Activated CD8-positive, alpha-beta memory T cell treated with anti-CD3 and anti-CD28 coated beads, Interleukin-2, amount 50 U/mL, for 48 hours (primary cell): Measurements from ENCODE around the gene NEK4.
"Not testable (repeated sequence)": the region's sequence is repeated elsewhere in the genome, so short reads cannot be mapped to it uniquely, and the experiment has no call there.

ENCODE experiments used
- DNase-seq: peaks from one replicate; pipeline ENCODE4 v3.0.0-alpha.2; 2020

Gene NEK4

GRCh38 chr3:52777959-52778805, 7.4 kb upstream of the NEK4 start:
- peak; percentile 48 for DNase-seq

DNA sequence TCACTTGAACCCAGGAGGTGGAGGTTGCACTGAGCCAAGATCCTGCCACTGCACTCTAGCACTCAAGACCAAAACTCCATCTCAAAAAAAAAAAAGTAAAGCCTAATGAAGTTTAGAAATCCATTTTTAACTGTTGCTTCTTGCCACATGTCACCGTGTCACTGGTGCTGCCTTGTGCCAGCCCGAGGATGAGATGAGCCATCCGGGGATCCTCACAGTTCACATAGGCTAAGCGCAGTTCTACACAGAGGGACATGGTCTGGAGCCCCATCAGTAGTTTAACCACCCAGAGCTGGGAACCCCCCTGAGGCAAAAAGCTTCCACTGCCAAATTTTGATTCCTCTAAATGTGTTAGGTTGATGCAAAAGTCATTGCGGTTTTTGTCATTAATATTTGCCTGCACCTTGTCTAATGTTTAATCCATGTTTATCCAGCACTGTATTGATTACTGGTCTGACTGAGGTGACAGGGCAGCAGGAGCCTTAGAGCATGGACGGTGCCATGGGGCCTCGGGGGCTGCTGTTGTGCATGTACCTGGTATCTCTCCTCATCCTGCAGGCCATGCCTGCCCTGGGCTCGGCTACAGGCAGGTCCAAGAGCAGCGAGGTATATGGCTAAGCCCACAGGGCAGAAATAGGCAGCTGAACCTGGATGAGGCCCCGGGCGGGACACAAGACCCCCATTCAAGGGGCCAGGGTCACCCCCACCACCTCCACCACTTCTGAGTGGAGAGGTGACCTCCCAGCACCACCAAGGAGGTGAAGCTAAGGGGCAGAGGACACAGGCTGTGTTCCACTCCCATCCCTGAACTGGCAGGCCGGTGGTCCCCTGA, 6.6 kb upstream of the NEK4 start, which contains the start of gene ITIH1:
Gene ITIH1, plus strand, starts transcription at position 473 of the 832 bp plus-strand sequence. Its CDS starts 17 bp downstream, at position 490.
- DNase-seq = peak; percentile 36

- not testable (repeated sequence) for DNase-seq
Observed at GRCh38 chr3:52776486-52776885, 5.7 kb upstream of the NEK4 start.

- peak; percentile 46 for DNase-seq
Observed at GRCh38 chr3:52775877-52776276, 5.1 kb upstream of the NEK4 start.

- peak; percentile 44 for DNase-seq
Observed at GRCh38 chr3:52774901-52775864, 4.4 kb upstream of the NEK4 start.

- no peak for DNase-seq
Observed at GRCh38 chr3:52774066-52774713, 3.5 kb upstream of the NEK4 start.

GRCh38 chr3:52773361-52774065, 2.8 kb upstream of the NEK4 start:
- no peak for DNase-seq

- no peak for DNase-seq
Observed at GRCh38 chr3:52771702-52772101, 962 bp upstream of the NEK4 start.

GRCh38 chr3:52771334-52771681, 568 bp upstream of the NEK4 start:
- no peak for DNase-seq

- no peak for DNase-seq
Observed at GRCh38 chr3:52769786-52770455, 819 bp downstream of the NEK4 start.

GRCh38 chr3:52763466-52763865, 7.3 kb downstream of the NEK4 start:
- no peak for DNase-seq

DNA sequence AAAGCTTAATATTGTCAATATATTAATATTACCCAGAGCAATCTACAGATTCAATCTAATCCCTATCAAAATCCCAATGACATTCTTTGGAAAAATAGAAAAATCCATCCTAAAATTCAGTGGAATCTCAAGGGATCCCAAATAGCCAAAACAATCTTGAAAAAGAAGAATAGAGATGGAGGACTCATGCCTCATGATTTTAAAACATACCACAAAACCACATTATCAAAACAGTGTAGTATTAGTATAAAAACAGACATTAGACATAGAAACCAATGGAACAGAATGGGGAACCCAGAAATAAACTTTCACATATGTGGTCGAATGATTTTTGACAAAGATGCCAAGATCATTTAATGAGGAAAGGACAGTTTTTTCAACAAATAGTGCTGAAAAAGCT, 14.6 kb downstream of the NEK4 start:
- DNase-seq = no peak

GRCh38 chr3:52754373-52754772, 16.4 kb downstream of the NEK4 start:
- no peak for DNase-seq

DNA sequence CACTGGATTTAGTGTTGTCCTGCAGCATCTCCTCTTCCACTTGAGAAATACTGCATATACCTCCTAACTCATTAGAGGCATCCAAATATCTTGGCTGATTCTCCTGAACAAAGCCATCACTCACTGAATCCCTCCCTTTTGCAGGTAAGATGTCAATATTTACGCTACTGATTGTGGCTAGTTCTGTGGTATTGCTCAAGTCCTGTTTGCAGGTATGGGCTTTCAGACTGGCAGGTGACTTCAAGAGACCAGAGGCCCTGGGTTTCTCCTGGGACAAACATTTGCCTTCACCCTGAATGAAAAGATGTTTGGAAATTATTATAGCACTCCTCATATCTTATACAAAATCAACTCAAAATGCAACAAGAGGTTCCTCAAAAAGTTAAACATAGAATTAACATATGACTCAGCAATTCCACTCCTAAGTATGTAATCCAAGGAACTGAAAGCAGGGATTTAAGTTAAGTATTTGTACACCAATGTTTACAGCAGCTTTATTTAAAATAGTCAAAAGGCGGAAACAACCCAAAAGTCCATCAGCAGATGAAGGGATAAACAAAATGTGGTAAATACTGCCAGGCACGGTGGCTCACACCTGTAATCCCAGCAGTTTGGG, 18.6 kb downstream of the NEK4 start:
- no peak for DNase-seq

DNA sequence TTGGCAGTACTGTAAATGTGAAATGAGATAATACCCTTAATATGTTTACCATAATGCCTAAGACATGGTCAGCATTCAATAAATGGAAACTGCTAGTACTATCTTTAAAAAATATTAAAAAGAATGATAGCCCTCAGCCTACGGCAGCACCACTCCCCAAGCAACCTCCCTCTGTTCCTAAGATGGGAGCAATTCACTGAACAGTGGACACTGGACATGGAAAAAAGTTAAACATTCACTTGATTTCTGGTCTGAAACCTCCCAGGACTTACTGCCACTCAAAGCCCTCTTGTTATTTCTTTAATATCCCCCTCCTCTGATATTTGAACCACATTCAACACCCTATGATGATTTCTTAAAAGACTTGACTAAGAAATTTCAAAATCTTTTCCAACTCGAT, 27.0 kb downstream of the NEK4 start:
- no peak for DNase-seq

DNA sequence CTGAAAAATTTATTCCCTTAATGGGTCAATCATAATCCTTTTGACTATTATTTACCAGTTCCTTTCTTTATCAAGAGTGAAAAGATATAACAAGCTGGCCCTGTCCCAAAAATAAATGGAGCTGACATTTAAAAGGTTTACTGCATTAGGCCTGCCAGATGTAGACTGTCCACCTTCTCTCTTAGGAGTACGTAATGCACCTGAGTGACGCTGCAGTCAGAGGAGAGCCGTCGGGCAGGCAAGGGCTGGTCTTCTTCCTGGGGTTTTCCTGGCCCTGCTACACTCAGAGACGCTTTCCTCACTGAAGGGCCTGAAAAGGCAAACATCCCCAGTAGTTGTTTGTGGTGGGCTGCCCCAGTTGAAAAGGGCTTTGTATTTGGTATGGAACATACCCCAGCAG, 27.6 kb downstream of the NEK4 start:
- DNase-seq = no peak

DNA sequence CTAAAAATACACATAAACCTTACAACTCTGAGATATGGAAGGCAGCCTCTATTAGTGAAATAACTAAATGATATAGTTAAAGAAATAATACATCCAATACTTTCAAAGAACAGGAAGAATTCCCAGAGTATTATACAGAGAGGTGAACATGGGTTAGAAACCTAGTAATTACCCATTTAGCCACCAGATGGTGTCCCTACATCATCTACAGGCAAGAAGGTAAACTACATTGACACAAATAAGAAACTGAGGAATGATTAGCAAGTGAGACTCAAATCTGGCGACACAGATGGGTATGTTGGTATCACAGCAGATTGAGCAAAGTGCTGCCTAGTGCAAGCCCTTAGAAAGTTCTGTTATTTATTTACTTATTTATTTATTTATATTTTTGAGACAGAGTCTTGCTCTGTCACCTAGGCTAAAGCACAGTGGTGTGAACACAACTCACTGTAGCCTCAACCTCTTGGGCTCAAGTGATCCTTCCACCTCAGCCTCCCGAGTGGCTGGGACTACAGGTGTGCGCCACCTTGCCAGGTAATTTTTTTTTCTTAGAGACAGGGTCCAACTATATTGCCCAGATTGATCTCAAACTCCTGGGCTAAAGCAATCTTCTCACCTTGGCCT, 28.2 kb downstream of the NEK4 start:
- no peak for DNase-seq

DNA sequence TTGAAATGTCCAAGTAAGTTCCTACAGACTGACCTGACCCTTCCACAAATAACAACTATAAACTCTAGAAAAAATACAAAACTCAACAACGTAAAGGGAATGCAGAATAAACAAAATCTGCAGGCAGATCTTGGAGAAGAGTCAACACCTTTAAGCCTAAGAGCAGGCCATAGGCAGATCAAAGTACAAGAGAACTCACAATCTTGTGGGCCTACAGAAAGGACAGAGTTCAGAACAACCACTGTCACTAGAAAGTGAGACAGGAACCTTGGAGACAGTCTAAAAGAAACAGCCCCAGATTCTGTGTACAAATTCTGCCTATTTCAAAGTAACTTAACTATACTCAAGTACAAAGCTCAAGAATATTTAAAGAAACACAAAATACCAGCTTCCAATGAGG, 31.0 kb downstream of the NEK4 start:
- DNase-seq = no peak

DNA sequence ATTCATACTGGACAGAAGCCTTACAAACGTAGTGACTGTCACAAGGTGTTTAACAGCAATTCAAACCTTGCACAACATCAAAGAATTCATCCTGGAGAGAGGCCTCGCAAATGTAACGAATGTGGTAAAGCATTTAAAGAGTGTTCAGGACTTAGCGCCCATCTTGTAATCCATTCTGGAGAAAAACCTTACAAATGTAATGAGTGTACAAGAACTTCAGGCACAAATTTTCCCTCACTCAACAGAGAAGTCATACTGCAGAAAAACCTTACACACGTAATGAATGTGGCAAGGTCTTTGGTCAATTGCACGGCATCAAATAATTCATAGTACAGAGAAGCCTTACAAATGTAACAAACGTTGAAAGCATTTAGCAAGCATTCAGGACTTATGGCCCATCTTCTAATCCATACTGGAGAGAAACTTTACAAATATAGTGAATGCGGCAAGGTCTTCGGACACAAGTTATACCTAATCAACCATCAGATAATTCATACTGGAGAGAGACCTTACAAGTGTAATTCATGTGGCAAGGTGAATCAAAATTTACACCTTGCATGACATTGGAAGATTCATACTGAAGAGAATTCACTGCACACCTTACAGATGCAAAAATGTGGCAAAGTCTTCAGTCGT, 37.4 kb downstream of the NEK4 start:
- DNase-seq = no peak

DNA sequence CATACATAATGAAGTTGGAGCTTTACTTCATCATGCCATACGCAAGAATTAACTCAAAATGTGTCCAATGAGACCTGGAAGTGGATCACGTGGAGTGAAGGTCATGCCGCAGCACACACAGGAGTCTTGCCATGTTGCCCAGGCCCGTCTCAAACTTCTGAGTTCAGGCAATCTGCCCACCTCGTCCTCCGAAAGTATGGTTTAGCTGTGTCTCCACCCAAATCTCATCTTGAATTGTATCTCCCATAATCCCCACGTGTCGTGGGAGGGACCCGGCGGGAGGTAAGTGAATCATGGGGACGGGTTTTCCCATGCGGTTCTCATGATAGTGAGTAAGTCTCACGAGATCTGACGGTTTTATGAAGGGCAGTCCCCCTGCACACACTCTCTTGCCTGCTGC, 39.1 kb downstream of the NEK4 start:
- DNase-seq = no peak
